Stimulated activated CD8-positive, alpha-beta memory T cell treated with anti-CD3 and anti-CD28 coated beads, Interleukin-7, amount 100 ng/mL, for 4 hours (primary cell): Measurements from ENCODE around the gene PPDPF.
"Not testable (repeated sequence)": the region's sequence is repeated elsewhere in the genome, so short reads cannot be mapped to it uniquely, and the experiment has no call there.

Experiments
- DNase-seq, 2 donors: peaks; one replicate each; pipeline ENCODE4 v3.0.0-alpha.2; 2020; ENCODE audit warnings: low read depth in 2 of 2

Gene PPDPF

GRCh38 chr20:63500151-63500901, 20.2 kb upstream of the PPDPF start:
- DNase-seq, result no peak

GRCh38 chr20:63500902-63501817, 19.4 kb upstream of the PPDPF start:
- DNase-seq, result no peak

GRCh38 chr20:63501818-63502670, 18.5 kb upstream of the PPDPF start:
- no peak for DNase-seq

GRCh38 chr20:63502671-63503172, 17.8 kb upstream of the PPDPF start:
- no peak for DNase-seq

- DNase-seq, result no peak
Measured at GRCh38 chr20:63503524-63503923, 17.0 kb upstream of the PPDPF start.

GRCh38 chr20:63504642-63505041, 15.9 kb upstream of the PPDPF start:
- DNase-seq, result no peak

- no peak for DNase-seq
Measured at GRCh38 chr20:63505281-63505680, 15.3 kb upstream of the PPDPF start.

GRCh38 chr20:63505723-63506122, 14.8 kb upstream of the PPDPF start:
- DNase-seq, result no peak

GRCh38 chr20:63507083-63507743, 13.4 kb upstream of the PPDPF start:
- no peak for DNase-seq

GRCh38 chr20:63508072-63508768, 12.3 kb upstream of the PPDPF start:
- DNase-seq, result no peak

- no peak for DNase-seq
Measured at GRCh38 chr20:63509088-63509564, 11.4 kb upstream of the PPDPF start.

- no peak for DNase-seq
Measured at GRCh38 chr20:63513207-63513606, 7.4 kb upstream of the PPDPF start.

- DNase-seq, result not testable (repeated sequence)
Measured at GRCh38 chr20:63514520-63514919, 6.0 kb upstream of the PPDPF start.

GRCh38 chr20:63517376-63518309, 2.9 kb upstream of the PPDPF start:
- DNase-seq, result no peak

GRCh38 chr20:63518351-63518861, 2.2 kb upstream of the PPDPF start:
- no peak for DNase-seq

- no peak for DNase-seq
Measured at GRCh38 chr20:63518946-63519667, 1.5 kb upstream of the PPDPF start.

GRCh38 chr20:63519668-63520503, 679 bp upstream of the PPDPF start:
- DNase-seq, result peak; percentile 27 to 68
